Kidney epithelial cell (primary cell): ENCODE results near the gene PRCD. TPM values are rescaled to one million over a fixed set of nuclear protein-coding genes. Genes with fewer than 3 reads are reported as not detected.
"Not testable (repeated sequence)": the region's sequence is repeated elsewhere in the genome, so short reads cannot be mapped to it uniquely, and the experiment has no call there.

ENCODE experiments used
- DNase-seq: peaks from one replicate; pipeline ENCODE4 v3.0.0-alpha.2; 2010; ENCODE audit warnings: low read depth
- H3K27me3 ChIP-seq: 2 replicates; pipeline ENCODE4 v1.6.0; 2011; ENCODE audit warnings: low read length; ENCODE audit not compliant: control insufficient read depth, insufficient read depth
- H3K36me3 ChIP-seq: 2 replicates; pipeline ENCODE4 v1.5.1; 2011; ENCODE audit warnings: low read length; ENCODE audit not compliant: control insufficient read depth, insufficient read depth
- H3K4me3 ChIP-seq: 2 replicates; pipeline ENCODE4 v1.5.1; 2011; ENCODE audit warnings: low read depth, mild to moderate bottlenecking, control low read depth, low read length
- total RNA-seq: library from RNA; depleted of rRNA; stranded (reverse); fragments of >200 nt; gene quantifications from 2 replicates; pipeline ENCODE4 v1.2.3, GENCODE V29; 2015
- TF ChIP-seq, protein P1 (sequence below): IDR thresholded peaks from 2 replicates; pipeline ENCODE4 v1.5.1; 2011; ENCODE audit warnings: mild to moderate bottlenecking, moderate library complexity, low read length, control low read depth, inconsistent platforms; ENCODE audit not compliant: insufficient read depth, poor library complexity, severe bottlenecking

The PRCD gene
- total RNA-seq, 1 donor from 2014 or later = not detected

GRCh38 chr17:76501827-76502307 lies 38.0 kb upstream of the PRCD start:
- DNase-seq = no peak
- Histone ChIP-seq H3K36me3 (no peaks in the 10 kb centered on the region), H3K27me3 (no peaks in the 10 kb centered on the region), H3K4me3 (no peak overlapping the region)
- TF ChIP-seq, protein P1, sequence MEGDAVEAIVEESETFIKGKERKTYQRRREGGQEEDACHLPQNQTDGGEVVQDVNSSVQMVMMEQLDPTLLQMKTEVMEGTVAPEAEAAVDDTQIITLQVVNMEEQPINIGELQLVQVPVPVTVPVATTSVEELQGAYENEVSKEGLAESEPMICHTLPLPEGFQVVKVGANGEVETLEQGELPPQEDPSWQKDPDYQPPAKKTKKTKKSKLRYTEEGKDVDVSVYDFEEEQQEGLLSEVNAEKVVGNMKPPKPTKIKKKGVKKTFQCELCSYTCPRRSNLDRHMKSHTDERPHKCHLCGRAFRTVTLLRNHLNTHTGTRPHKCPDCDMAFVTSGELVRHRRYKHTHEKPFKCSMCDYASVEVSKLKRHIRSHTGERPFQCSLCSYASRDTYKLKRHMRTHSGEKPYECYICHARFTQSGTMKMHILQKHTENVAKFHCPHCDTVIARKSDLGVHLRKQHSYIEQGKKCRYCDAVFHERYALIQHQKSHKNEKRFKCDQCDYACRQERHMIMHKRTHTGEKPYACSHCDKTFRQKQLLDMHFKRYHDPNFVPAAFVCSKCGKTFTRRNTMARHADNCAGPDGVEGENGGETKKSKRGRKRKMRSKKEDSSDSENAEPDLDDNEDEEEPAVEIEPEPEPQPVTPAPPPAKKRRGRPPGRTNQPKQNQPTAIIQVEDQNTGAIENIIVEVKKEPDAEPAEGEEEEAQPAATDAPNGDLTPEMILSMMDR = no peak

DNA sequence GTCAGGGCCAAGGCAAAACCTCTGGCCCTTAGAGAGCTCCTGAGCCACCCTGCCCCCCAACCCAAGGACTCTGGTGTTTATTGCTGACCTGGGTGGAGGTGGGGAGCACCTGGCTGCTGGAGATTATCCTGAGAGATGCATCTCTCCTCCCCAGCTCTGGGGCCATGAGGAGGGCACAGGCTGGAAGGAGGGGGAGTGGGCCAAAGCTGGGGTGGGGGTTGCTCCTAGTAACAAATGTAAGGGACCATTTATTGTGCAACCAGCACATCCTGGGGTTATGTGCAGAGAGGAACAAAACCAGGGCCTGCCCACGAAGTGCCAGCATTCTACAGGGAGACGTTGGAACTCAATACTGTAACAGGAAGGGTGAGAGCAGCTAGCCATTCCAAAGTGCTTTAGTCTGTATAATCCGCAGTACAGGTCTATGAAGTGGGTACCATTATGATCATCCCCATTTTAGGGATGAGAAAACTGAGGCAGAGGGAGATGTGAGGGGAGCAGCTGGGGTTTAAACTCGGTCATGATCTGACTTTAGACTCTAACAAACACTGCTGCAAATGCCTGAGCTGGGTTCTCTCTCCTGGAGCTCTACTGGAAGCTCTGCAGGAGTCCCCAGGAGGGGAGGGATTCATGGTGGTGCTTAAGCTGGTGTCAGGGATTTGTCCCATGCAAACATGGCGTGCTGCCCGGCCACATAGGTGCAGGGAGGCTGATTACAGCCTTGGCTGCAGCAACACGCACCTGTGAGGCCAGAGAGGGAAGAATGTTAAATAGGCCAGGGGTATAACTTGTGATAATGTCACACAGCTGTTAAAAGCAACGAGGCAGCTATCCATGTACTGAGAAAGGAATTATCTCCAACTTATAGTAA lies 37.3 kb upstream of the PRCD start:
- TF ChIP-seq, protein P1 = no peak
- no peaks in the 10 kb centered on the region for H3K36me3 ChIP-seq
- no peak overlapping the region for H3K4me3 ChIP-seq
- H3K27me3 ChIP-seq = no peaks in the 10 kb centered on the region
- no peak for DNase-seq

DNA sequence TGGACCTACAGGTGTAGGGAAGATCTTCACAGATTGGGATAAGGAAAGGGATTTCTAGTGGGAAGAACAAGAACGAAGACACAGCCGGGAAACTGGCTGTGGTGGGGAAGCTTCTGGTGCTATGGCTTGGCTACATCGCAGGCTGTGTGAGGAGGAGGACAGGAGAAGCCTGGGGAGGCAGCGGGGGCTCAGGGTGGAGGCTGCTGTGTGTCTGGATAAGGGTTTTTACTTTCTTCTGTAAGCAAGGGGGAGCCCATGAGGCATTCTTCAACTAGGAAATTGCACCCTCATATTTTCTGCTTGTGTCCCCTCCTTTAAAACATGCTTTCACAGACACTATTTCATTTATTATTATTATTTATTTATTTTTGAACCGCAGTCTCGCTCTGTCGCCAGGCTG lies 35.7 kb upstream of the PRCD start:
- Histone ChIP-seq H3K4me3 (no peak overlapping the region), H3K27me3 (peaks cover 2% of the 10 kb centered on the region), H3K36me3 (no peaks in the 10 kb centered on the region)
- TF ChIP-seq, protein P1 = no peak
- no peak for DNase-seq

DNA sequence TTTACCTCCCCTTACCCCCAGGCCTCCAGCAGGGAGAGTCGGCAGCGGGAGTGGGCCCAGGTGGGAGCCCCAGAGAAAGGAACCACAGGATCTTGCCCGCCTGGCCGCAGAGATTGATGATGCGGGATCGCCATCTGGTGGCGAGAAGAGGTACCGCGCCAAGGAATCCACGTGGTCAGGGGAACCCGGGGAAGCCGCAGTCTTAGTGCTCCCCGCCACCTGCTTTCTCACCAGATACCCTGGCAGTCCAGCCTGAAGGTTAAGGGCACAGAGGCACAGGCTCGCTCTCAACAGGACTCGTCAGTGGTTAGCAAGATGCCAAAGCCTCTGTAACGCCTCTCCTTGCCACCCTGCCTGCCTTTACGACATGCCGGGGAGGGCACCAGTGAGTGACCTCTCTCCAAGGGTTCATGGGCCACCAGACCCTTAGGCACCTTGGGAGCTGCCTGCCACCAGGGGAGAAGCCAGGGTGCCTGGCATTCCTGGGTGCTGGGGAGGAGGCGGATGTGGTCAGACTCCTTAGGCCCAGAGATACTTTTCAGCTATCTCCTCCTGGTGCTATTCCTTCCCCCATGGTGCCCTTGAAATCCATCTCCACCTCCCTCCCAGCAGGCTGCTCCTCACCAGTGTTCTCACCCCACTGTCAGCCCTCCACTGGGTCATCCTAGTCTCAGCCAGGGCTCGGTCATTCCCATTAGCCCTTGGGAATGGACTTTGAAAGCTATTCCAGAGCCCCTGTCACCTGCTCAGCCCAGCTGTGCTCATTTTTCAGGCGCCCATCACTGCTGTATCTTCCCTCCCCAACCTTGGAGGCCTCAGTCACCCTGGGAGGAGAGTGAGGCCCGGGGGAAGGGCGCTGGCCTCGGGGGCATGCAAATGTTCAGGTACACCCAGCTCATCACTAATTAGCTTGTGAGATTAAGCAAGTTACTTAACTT lies 33.2 kb upstream of the PRCD start:
- peaks cover 2% of the 10 kb centered on the region for H3K27me3 ChIP-seq
- no peaks in the 10 kb centered on the region for H3K36me3 ChIP-seq
- TF ChIP-seq, protein P1 = peak; percentile 79
- DNase-seq = no peak
- H3K4me3 ChIP-seq = no peak overlapping the region

GRCh38 chr17:76508472-76509063 lies 31.3 kb upstream of the PRCD start:
- not testable (repeated sequence) for H3K36me3 ChIP-seq, H3K27me3 ChIP-seq, H3K4me3 ChIP-seq, DNase-seq

DNA sequence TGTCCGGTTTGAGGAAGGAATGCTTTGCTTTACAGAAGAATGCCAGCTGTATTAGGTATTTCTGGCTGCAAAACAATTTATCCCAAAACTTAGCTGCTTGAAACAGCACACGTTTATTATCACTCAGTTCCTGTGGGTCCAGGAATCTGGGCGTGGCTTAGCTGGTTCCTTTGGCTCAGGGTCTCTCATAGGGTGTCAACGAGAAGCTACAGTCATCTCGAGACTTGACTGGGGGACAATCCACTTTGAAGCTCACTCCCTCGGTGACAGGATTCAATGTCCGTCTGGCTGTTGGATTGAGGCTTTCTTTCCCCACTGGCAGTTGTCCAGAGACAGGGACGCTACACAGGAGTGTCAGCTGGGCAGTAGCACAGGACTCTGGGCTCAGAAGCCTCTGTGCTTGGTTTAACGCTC lies 29.0 kb upstream of the PRCD start:
- H3K4me3 ChIP-seq = no peak overlapping the region
- no peaks in the 10 kb centered on the region for H3K36me3 ChIP-seq
- DNase-seq = no peak
- TF ChIP-seq, protein P1 = no peak
- H3K27me3 ChIP-seq = peaks cover 2% of the 10 kb centered on the region
